AG10803 (cell line): ENCODE measurements around the gene TNFRSF4.

Source experiments
- DNase-seq: peaks from one replicate; pipeline ENCODE4 v3.0.0; 2010; ENCODE audit warnings: low read depth
- H3K4me3 ChIP-seq: 2 replicates; pipeline ENCODE4 v1.5.1; 2011; ENCODE audit warnings: mild to moderate bottlenecking, low read length, control low read depth
- TF ChIP-seq, protein P1 (sequence below): conservative IDR thresholded peaks from 2 replicates; pipeline ENCODE4 v1.5.1; 2011; ENCODE audit warnings: mild to moderate bottlenecking, low read length, control low read depth, inconsistent platforms

TNFRSF4 gene

DNA sequence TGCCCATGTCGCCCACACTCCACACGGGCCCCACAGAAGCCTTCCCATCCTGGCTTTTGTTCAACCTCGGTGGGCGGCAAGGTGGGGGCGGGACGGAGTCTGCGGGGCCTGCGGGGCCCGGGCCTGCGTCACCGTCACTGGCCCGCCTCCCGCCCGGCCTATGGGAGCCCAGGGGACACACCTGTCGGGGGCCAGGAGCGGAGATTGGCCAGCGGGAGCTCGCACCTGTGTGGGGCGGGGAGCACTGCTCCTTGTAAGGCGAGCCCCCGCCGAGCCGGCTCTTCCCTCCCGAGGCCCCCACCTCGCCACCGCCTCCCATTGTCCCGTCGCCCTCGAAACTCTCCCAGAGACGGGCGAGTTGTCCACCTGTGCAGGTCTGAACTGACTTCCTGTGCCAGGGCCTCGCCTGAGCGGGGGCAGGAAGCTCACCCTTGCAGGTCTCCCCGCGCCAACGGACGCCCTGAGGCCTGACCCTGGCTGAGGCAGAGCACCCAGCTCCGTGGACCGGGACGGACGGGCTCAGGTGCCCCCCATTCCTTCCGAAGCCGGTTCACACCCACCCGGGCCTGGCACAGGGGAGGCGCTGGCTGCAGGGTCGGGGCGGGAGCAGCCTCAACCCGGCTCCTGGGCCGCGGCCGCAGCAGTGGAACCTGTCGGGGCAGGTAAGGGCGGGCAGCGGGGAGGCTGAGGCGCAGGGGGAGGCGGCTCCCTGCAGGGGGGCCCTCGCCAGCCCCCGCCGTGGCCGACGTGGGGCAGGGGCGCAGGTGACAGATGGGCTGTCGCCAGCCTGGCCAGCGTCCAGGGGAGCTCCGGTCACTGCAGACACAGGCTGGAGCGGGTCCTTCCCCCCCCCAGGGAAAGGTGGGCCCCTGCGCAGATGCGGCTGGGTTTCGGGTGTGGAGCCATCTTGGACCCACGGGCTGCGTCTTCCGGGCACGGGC, 51.1 kb downstream of the TNFRSF4 start:
- no peak for DNase-seq
- TF ChIP-seq, protein P1, sequence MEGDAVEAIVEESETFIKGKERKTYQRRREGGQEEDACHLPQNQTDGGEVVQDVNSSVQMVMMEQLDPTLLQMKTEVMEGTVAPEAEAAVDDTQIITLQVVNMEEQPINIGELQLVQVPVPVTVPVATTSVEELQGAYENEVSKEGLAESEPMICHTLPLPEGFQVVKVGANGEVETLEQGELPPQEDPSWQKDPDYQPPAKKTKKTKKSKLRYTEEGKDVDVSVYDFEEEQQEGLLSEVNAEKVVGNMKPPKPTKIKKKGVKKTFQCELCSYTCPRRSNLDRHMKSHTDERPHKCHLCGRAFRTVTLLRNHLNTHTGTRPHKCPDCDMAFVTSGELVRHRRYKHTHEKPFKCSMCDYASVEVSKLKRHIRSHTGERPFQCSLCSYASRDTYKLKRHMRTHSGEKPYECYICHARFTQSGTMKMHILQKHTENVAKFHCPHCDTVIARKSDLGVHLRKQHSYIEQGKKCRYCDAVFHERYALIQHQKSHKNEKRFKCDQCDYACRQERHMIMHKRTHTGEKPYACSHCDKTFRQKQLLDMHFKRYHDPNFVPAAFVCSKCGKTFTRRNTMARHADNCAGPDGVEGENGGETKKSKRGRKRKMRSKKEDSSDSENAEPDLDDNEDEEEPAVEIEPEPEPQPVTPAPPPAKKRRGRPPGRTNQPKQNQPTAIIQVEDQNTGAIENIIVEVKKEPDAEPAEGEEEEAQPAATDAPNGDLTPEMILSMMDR, result no peak

DNA sequence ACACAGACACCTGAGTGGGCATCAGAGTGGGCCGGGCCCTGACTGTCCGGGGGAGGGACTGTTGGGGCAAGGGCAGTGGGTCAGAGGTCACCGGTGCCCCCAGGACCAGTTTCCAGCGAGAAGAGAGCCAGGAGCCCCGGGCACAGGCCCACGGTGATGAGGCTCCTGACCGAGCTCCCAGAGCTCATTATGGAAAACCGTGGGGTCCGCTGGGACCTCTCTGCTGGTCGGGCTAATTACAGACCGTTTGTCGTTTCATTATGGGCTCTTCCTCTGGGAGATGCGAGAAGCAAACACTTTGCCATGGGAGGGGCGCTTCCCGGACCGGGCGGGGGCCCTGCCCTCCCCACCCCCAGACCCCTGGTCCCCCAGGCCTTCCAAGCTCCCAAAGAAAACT, 52.3 kb downstream of the TNFRSF4 start:
- DNase-seq, result no peak
- no peak overlapping the region for H3K4me3 ChIP-seq
- TF ChIP-seq, protein P1, result no peak

More for the DNA sequence above, 51.1 kb downstream of the TNFRSF4 start:
- H3K4me3 ChIP-seq, result no peak overlapping the region
